OCI-LY1 (cell line): ENCODE measurements around the gene GAS2L1.

ENCODE experiments used
- H2AFZ ChIP-seq: fragments of 200-600 bp; sonication (generic), shearing (Covaris generic); 2 replicates; pipeline ENCODE4 v1.6.0; 2014; ENCODE audit warnings: antibody characterized with exemption, mild to moderate bottlenecking, low read length
- H3F3A ChIP-seq: fragments of 200-600 bp; sonication (generic), shearing (Covaris generic); 2 replicates; pipeline ENCODE4 v1.6.0; 2014; ENCODE audit warnings: mild to moderate bottlenecking, antibody characterized with exemption, low read length, moderate library complexity; ENCODE audit not compliant: insufficient read depth
- H3K27ac ChIP-seq: fragments of 200-600 bp; sonication (generic); 2 replicates; pipeline ENCODE4 v1.5.1; 2014; ENCODE audit warnings: low read length, mixed run types, mild to moderate bottlenecking, low read depth; ENCODE audit not compliant: poor library complexity, severe bottlenecking
- H3K27me3 ChIP-seq: fragments of 200-600 bp; sonication (generic); 2 replicates; pipeline ENCODE4 v1.6.0; 2014; ENCODE audit warnings: antibody characterized with exemption, mild to moderate bottlenecking, low read length, moderate library complexity; ENCODE audit not compliant: insufficient read depth
- H3K36me3 ChIP-seq: fragments of 200-600 bp; sonication (generic); 2 replicates; pipeline ENCODE4 v1.6.1; 2014; ENCODE audit warnings: mild to moderate bottlenecking, antibody characterized with exemption, low read length, moderate library complexity, mixed read lengths; ENCODE audit not compliant: insufficient read depth
- H3K4me1 ChIP-seq: fragments of 200-600 bp; sonication (generic); 2 replicates; pipeline ENCODE4 v1.5.1; 2014; ENCODE audit warnings: mild to moderate bottlenecking, low read length, moderate library complexity; ENCODE audit not compliant: insufficient read depth, severe bottlenecking
- H3K4me2 ChIP-seq: fragments of 200-600 bp; sonication (generic), shearing (Covaris generic); 2 replicates; pipeline ENCODE4 v1.6.1; 2014; ENCODE audit warnings: low read length
- H3K4me3 ChIP-seq: fragments of 200-600 bp; sonication (generic); 2 replicates; pipeline ENCODE4 v1.5.1; 2014; ENCODE audit warnings: low read length, low read depth, mild to moderate bottlenecking, mixed read lengths; ENCODE audit not compliant: poor library complexity, severe bottlenecking
- H3K79me2 ChIP-seq: fragments of 200-600 bp; shearing (Covaris generic); 2 replicates; pipeline ENCODE4 v1.6.1; 2016; ENCODE audit warnings: mixed run types, low read length, mixed read lengths; ENCODE audit not compliant: insufficient read depth
- H3K9ac ChIP-seq: fragments of 200-600 bp; sonication (generic), shearing (Covaris generic); 2 replicates; pipeline ENCODE4 v1.6.1; 2014; ENCODE audit warnings: mild to moderate bottlenecking, low read length, mixed read lengths
- H3K9me2 ChIP-seq: fragments of 200-600 bp; sonication (generic), shearing (Covaris generic); 2 replicates; pipeline ENCODE4 v1.6.1; 2014; ENCODE audit warnings: low read depth, mild to moderate bottlenecking, low read length, mixed read lengths
- H3K9me3 ChIP-seq: fragments of 200-600 bp; shearing (Covaris generic); 2 replicates; pipeline ENCODE4 v1.6.1; 2014; ENCODE audit warnings: low read length, mixed read lengths
- H4K20me1 ChIP-seq: fragments of 200-600 bp; sonication (generic), shearing (Covaris generic); 2 replicates; pipeline ENCODE4 v1.6.0; 2016; ENCODE audit warnings: mild to moderate bottlenecking, low read length; ENCODE audit not compliant: insufficient read depth
- EZH2 ChIP-seq: fragments of 200-600 bp; sonication (generic), shearing (Covaris generic); IDR thresholded peaks from 2 replicates; pipeline ENCODE4 v1.8.0; 2017; ENCODE audit warnings: borderline replicate concordance, mixed run types, mild to moderate bottlenecking, antibody characterized with exemption, low read length, moderate library complexity, mixed read lengths
- TF ChIP-seq, protein P1 (sequence below): fragments of 200-600 bp; sonication (generic), shearing (Covaris generic); IDR thresholded peaks from 2 replicates; pipeline ENCODE4 v1.5.1; 2017; ENCODE audit warnings: mild to moderate bottlenecking, antibody characterized with exemption, low read length, moderate library complexity, mixed read lengths

GAS2L1 gene

DNA sequence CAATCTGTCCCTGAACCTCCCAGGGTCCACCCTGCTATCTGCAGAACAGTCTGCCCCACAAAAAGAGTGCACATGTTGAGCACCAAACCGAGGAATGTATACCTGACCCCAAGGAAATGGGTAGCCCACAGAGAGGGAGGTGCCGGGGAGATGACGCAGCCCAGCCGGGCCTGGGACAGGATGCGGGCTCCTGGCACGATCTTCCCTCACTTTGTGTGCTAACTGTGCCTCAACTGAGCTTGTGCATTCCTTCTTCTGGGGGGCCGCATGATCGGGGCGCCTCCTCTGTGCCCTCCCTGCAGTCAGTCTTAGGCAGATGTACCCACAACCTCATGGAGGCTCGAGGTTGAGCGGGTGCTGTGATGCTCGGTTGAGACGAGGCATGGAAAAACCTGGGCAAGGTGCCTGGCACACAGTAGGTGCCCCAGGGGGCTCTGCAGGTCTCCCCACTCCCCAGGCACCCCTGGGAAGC lies 2.4 kb downstream of the GAS2L1 start:
- no peaks in the 10 kb centered on the region for H3K9me3 ChIP-seq
- H3K79me2 ChIP-seq: no peaks in the 10 kb centered on the region
- H3K4me3 ChIP-seq: no peak overlapping the region
- H2AFZ ChIP-seq: no peak overlapping the region
- H3K36me3 ChIP-seq: no peaks in the 10 kb centered on the region
- TF ChIP-seq, protein P1, sequence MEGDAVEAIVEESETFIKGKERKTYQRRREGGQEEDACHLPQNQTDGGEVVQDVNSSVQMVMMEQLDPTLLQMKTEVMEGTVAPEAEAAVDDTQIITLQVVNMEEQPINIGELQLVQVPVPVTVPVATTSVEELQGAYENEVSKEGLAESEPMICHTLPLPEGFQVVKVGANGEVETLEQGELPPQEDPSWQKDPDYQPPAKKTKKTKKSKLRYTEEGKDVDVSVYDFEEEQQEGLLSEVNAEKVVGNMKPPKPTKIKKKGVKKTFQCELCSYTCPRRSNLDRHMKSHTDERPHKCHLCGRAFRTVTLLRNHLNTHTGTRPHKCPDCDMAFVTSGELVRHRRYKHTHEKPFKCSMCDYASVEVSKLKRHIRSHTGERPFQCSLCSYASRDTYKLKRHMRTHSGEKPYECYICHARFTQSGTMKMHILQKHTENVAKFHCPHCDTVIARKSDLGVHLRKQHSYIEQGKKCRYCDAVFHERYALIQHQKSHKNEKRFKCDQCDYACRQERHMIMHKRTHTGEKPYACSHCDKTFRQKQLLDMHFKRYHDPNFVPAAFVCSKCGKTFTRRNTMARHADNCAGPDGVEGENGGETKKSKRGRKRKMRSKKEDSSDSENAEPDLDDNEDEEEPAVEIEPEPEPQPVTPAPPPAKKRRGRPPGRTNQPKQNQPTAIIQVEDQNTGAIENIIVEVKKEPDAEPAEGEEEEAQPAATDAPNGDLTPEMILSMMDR: no peak
- no peak for TF ChIP-seq EZH2
- peaks cover 8% of the 10 kb centered on the region; the same call in 1 of the 2 replicates for H3K27me3 ChIP-seq
- no peaks in the 10 kb centered on the region for H4K20me1 ChIP-seq
- no peak overlapping the region for H3K27ac ChIP-seq
- H3K4me1 ChIP-seq: peaks cover 8% of the 10 kb centered on the region
- H3F3A ChIP-seq: no peaks in the 10 kb centered on the region
- H3K9ac ChIP-seq: no peak overlapping the region
- no peak overlapping the region for H3K4me2 ChIP-seq
- no peaks in the 10 kb centered on the region for H3K9me2 ChIP-seq

DNA sequence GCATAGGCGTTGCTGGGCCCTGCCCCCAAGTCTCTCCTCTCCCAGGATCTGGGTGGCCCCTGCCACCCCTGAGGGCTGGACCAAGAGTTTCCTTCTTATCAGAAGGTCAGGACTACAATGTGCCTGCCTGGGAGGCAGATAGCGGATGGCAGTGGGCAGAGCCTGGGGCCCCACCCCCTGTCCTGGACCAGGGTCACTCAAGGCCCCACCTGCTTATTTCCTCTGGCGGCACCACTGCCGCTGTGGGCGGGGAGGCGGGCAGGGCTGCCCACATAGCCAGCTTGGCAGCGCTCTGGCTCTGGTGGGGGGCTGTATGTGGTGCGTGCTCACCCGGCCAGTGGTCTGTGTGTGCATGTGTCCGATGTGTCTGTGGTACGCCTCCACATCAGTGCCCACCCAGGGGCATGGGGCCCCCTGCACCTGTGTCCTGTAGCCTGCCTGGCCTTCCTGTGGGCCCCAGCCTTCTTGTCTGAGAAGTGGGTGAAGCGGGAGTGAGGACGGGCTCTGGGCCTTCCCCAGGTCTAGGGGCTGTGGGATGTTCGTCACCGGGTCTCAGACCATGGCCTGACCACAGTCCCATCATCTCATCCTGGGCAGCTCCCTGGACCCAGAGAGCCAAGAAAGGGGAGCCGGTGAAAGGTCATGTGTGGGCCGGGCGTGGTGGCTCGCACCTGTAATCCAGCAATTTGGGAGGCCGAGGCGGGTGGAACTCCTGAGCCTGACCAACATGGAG lies 3.0 kb downstream of the GAS2L1 start:
- no peaks in the 10 kb centered on the region for H3K9me2 ChIP-seq
- H3K27ac ChIP-seq: no peak overlapping the region
- peaks cover 8% of the 10 kb centered on the region; the same call in 1 of the 2 replicates for H3K27me3 ChIP-seq
- H3K4me3 ChIP-seq: no peak overlapping the region
- H3F3A ChIP-seq: no peaks in the 10 kb centered on the region
- H3K9me3 ChIP-seq: no peaks in the 10 kb centered on the region
- no peaks in the 10 kb centered on the region for H3K36me3 ChIP-seq
- no peaks in the 10 kb centered on the region for H3K79me2 ChIP-seq
- no peak for TF ChIP-seq EZH2
- TF ChIP-seq, protein P1: no peak
- H3K4me1 ChIP-seq: peaks cover 8% of the 10 kb centered on the region
- H2AFZ ChIP-seq: no peak overlapping the region
- no peaks in the 10 kb centered on the region for H4K20me1 ChIP-seq
- H3K9ac ChIP-seq: no peak overlapping the region
- no peak overlapping the region for H3K4me2 ChIP-seq

DNA sequence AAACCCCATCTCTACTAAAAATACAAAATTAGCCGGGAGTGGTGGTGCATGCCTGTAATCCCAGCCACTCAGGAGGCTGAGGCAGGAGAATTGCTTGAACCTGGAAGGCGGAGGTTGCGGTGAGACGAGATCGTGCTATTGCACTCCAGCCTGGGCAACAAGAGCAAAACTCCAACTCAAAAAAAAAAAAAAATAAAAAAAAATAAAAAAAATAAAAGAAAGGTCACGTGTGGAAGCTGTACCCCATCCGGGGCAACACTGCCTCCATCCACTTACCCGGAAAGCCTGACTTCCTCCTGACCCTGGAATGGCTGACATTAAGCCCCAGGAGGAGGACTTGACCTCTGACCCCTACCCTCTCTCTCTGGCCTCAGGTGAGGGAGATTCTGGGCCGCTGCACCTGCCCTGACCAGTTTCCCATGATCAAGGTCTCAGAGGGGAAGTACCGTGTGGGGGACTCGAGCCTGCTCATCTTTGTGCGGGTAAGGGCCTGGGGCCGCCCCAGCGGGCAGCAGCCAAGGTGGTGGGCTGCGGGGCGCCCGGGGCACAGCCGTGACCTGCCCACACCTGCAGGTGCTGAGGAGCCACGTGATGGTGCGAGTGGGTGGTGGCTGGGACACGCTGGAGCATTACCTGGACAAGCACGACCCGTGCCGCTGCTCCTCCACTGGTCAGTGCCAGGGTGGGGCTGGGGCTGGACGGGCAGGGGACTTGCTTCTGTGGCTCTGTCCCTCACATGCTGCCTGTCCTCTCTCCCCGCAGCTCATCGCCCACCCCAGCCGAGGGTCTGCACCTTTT lies 3.8 kb downstream of the GAS2L1 start:
- TF ChIP-seq, protein P1: no peak
- no peak for TF ChIP-seq EZH2
- Histone ChIP-seq H3K9ac (no peak overlapping the region), H3K4me3 (no peak overlapping the region), H2AFZ (no peak overlapping the region), H4K20me1 (no peaks in the 10 kb centered on the region), H3K79me2 (no peaks in the 10 kb centered on the region), H3K9me2 (no peaks in the 10 kb centered on the region), H3K27ac (no peak overlapping the region), H3K27me3 (peaks cover 8% of the 10 kb centered on the region; the same call in 1 of the 2 replicates), H3K4me2 (no peak overlapping the region), H3K9me3 (no peaks in the 10 kb centered on the region), H3F3A (no peaks in the 10 kb centered on the region), H3K4me1 (peaks cover 8% of the 10 kb centered on the region), H3K36me3 (no peaks in the 10 kb centered on the region)
